NCI-H1105 treated with DMSO at 0.1 percent for 48 hours (cell line): Measurements from ENCODE around the gene SIRPA.

Experiments
- DNase-seq: peaks from one replicate; lab custom pipeline; 2025; lab: John Stamatoyannopoulos, UW

The SIRPA gene

DNA sequence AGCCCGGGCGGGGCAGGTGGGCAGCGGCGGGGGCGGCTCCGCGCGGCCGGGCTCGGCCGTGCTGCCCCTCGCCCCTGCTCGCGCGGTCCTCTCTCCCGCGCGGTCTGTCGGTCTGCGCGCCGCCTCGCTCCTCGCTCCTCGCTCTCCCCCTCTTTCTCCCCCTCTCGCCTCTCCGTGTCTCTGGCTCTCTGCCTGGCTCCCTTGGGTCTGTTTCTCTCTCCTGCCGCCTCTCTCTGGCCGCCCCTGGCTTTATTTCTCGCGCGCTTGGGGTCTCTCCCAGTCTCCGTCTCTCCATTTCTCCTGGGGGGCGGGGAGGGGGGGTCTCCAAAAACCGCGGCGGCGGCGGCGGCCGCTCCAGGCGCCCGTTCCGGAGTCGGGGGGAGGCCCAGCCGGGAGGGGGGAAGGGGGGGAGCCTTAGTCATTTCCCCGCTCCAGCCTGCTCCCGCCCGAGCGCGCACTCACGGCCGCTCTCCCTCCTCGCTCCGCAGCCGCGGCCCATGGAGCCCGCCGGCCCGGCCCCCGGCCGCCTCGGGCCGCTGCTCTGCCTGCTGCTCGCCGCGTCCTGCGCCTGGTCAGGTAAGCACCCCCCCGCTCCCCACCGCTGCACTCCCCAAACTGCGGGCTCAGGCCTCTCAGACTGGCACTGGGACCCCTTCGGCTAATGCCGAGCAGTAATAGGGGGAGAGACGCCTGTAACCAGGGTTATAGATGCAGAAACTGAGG is at the start of gene SIRPA:
Gene SIRPA, plus strand, starts transcription at position 457 of the 723 bp plus-strand sequence. Its CDS starts 41 bp downstream, at position 498.
- DNase-seq, result peak; percentile 69

DNA sequence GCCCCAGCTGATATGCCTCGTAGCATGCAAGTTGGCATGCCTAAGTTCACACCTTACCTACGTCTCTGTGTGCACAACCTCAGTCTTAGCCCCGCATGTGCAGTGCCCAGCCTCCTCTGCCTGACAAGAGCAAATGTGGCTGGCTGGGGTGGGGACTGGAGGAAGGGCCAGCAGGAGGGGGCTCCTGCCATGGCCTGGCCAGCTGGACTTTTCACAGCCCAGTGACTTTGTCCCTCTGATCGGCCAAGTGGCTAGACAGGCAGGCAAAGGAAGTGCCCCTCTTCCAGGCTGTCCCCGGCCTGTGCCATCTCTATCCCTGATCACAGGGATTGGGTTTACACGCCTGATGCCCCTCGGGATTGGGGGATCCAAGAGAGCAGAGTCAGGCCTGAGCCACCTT is 49.5 kb upstream of the SIRPA start:
- DNase-seq, result no peak

DNA sequence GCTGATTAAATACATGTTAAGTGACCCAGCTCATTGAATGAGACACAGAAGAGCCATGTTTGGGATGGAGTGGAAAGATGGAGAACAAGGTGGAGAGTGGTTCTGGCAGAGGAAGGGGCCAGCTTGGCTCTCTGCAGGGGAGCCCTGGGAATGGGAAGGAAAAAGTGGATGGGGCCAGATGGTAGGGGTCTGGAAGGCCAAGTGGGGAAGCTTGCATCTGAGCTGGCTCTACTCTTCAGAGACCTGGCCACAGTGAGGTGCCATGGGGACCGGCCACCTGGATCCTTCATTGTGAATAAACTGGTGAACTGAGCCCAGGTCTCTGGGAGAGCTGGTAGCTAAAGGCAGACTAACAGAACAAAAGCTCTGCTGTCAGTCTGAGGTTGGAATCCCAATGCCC is 48.9 kb upstream of the SIRPA start:
- DNase-seq, result no peak

DNA sequence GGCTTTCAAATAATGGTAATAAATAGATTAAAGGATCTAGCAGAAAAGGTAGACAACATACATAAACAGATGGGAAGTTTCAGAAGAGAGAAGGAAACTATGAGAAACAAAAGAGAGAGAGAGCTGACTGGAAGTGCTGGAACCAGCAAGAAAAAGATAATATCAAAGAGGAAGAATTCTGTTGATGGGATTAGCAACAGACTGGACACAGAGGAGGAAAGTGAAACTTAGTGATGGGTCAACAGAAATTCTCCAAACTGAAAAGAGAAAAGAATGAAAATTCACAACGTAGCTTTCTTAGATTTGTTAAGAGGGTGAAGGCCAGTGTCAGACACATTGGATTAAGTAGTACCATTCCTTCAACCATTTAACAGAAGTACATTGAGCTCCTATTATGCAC is 48.3 kb upstream of the SIRPA start:
- no peak for DNase-seq

DNA sequence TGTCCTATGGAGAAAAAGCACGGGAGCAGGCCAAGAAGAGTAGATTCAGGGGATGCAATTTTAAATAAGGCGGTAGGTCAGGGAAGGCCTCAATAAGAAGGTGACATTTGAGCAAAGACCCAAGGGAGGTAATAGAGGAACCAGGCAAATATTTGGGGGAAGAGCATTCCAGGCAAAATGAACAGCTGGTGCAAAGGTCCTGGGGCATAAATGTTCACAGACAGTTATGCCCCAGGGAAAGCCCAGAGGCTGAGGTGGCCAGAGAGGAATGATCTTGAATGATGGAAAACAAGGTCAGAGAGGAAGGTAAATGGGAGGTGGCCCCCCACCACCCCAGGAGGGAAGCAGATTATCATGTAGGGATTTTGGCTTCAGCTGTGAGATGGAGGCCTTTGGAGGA is 47.4 kb upstream of the SIRPA start:
- no peak for DNase-seq

GRCh38 chr20:1848373-1848772 is 46.8 kb upstream of the SIRPA start:
- DNase-seq, result no peak

GRCh38 chr20:1851396-1851795 is 43.8 kb upstream of the SIRPA start:
- no peak for DNase-seq

- no peak for DNase-seq
Observed at GRCh38 chr20:1853473-1853872, 41.7 kb upstream of the SIRPA start.

GRCh38 chr20:1854246-1854645 is 41.0 kb upstream of the SIRPA start:
- peak; percentile 82 for DNase-seq

- no peak for DNase-seq
Observed at GRCh38 chr20:1855109-1855508, 40.1 kb upstream of the SIRPA start.

GRCh38 chr20:1855690-1856089 is 39.5 kb upstream of the SIRPA start:
- no peak for DNase-seq

- no peak for DNase-seq
Observed at GRCh38 chr20:1856424-1856823, 38.8 kb upstream of the SIRPA start.

DNA sequence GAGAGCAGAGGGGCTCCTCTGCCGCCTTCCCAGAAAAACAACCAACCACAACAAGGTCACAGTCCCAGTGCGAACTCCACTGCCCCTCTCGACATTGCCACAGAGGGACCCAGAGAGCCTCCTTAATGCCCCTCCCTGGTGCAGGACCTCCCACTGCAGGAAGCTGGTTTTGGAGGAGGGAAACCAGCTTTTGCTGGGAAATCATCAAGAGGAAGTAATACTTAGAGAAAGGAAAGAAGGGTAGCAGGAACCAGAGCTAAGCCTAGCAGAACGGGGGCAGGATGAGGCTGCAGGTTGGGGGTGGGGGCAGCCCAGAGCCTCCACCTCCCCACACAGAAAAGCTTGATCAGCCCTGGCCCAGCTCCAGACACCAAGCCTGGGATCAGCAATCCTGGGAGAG is 37.7 kb upstream of the SIRPA start:
- DNase-seq, result no peak

DNA sequence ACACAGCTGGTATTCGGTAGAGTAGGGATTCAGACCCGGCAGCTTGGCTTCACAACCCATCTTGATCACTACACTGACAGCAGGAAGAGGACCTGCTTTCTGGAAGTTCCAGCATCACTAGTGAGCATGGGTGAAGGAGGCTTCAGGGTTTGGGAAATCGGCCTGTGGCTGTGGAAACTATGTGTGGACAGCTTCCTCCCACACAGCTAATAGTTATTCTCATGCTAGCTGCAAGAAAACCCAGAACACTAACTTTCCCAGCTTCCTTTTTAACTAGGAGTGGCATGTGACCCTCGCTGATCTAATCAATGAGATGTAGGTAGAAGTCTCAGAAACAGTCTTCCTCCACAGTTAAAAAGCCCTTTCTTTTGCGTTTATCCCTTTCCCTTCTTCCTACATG is 36.3 kb upstream of the SIRPA start:
- DNase-seq, result no peak

GRCh38 chr20:1860446-1860845 is 34.8 kb upstream of the SIRPA start:
- no peak for DNase-seq

- no peak for DNase-seq
Observed at GRCh38 chr20:1861347-1861976, 33.7 kb upstream of the SIRPA start.

DNA sequence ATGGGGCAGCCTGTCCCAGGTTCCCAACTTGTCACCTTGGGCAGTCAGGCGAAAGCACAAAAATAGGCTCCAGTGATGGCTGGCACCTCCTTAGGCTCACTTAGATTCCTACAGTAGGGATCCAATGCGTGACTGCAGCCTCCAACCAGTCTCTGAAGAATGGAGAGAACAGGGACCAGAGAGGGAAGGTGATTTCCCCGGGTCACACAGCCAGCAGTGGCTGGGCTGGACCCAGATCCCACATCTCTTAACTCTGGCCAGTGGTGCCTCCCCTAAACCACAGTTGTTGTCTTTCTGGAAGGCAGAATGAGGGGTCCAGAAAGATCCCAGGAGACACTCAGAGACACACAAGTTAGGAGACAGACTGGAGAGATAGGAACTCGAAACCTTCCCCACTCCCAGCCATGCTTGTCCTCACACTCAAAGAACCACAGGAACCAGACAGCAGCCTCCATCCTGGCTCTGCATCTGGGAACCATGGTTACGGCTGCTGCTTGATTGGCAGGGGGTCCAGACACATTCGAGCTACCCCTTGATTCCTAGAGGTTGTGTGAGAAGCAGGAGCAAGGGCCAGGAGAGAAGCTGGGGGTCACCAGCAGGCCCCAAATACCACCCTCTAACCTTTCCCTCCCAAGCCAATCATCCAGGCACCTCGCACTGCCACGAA is 33.1 kb upstream of the SIRPA start:
- DNase-seq, result no peak

DNA sequence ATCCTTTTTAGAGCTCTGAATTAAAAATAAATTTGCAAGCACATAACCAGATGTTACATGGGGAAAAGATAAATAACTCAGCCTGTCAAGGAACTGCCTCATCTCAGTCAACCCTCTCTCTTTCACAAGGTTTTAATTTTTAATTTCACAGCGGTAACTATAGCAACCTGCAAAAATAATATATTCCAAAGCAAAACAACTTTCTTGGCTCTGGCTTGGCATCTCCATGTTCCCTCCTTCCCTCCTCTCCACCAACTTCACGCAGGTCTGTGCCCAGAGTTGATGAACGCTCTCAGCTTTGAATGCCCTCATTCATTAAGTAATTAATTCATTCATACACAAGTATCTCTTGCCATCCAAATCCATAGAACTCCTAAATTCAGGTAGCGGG is 32.5 kb upstream of the SIRPA start:
- DNase-seq, result peak; percentile 5

- no peak for DNase-seq
Observed at GRCh38 chr20:1863296-1863695, 31.9 kb upstream of the SIRPA start.

- DNase-seq, result no peak
Observed at GRCh38 chr20:1866834-1867233, 28.4 kb upstream of the SIRPA start.

- DNase-seq, result no peak
Observed at GRCh38 chr20:1867495-1868260, 27.5 kb upstream of the SIRPA start.

GRCh38 chr20:1868856-1869255 is 26.4 kb upstream of the SIRPA start:
- no peak for DNase-seq

GRCh38 chr20:1870323-1870722 is 24.9 kb upstream of the SIRPA start:
- no peak for DNase-seq
